OCI-LY7 (cell line): ENCODE data around the gene RNF20. TPM values are rescaled to one million over a fixed set of nuclear protein-coding genes. Genes with fewer than 3 reads are reported as not detected.

ENCODE experiments used
- BruUV-seq: library from RNA; stranded (reverse); fragments of 400-500 nt; replicated peaks from 2 replicates; lab custom pipeline; 2021; lab: Mats Ljungman, UMichigan
- CTCF ChIA-PET: fragments of 300-600 bp; sonication (Branson Sonifier 250); formaldehyde crosslinking; loops from one replicate; lab custom pipeline; 2022; ENCODE audit warnings: antibody characterized with exemption; ENCODE audit not compliant: unreplicated experiment; lab: Charles Lee
- POLR2A ChIA-PET: fragments of 300-600 bp; sonication (Branson Sonifier 250); formaldehyde crosslinking; loops from one replicate; lab custom pipeline; 2022; ENCODE audit warnings: antibody characterized with exemption; lab: Charles Lee
- DNase-seq: peaks from one replicate; pipeline ENCODE4 v3.0.0-alpha.2; 2015; ENCODE audit warnings: low spot score
- H2AFZ ChIP-seq: fragments of 200-600 bp; sonication (generic), shearing (Covaris generic); 2 replicates; pipeline ENCODE4 v1.6.1; 2014; ENCODE audit warnings: mild to moderate bottlenecking, antibody characterized with exemption, low read length, moderate library complexity
- H3K27ac ChIP-seq: fragments of 200-600 bp; sonication (generic); 2 replicates; pipeline ENCODE4 v1.5.1; 2014; ENCODE audit warnings: mixed run types, low read depth, mild to moderate bottlenecking, moderate library complexity, low read length, inconsistent platforms; ENCODE audit not compliant: poor library complexity, severe bottlenecking
- H3K36me3 ChIP-seq: fragments of 200-600 bp; sonication (generic); 2 replicates; pipeline ENCODE4 v1.6.1; 2014; ENCODE audit warnings: mild to moderate bottlenecking, antibody characterized with exemption, low read length, moderate library complexity, mixed read lengths; ENCODE audit not compliant: insufficient read depth
- H3K4me1 ChIP-seq: fragments of 200-600 bp; sonication (generic); 2 replicates; pipeline ENCODE4 v1.5.1; 2014; ENCODE audit warnings: mild to moderate bottlenecking, low read length; ENCODE audit not compliant: insufficient read depth, poor library complexity, severe bottlenecking
- H3K4me2 ChIP-seq: fragments of 200-600 bp; sonication (generic); 2 replicates; pipeline ENCODE4 v1.6.1; 2014; ENCODE audit warnings: mild to moderate bottlenecking, low read length
- H3K4me3 ChIP-seq: fragments of 200-600 bp; sonication (generic); 2 replicates; pipeline ENCODE4 v1.5.1; 2014; ENCODE audit warnings: mild to moderate bottlenecking, low read depth, low read length; ENCODE audit not compliant: poor library complexity, severe bottlenecking
- H3K79me2 ChIP-seq: fragments of 200-600 bp; sonication (generic); 2 replicates; pipeline ENCODE4 v1.6.1; 2016; ENCODE audit warnings: low read depth, mild to moderate bottlenecking, low read length, moderate library complexity, mixed read lengths; ENCODE audit not compliant: insufficient read depth
- H3K9me2 ChIP-seq: fragments of 200-600 bp; sonication (generic); 2 replicates; pipeline ENCODE4 v1.6.1; 2016; ENCODE audit warnings: mild to moderate bottlenecking, low read length, mixed read lengths; ENCODE audit not compliant: insufficient read depth
- H3K9me3 ChIP-seq: fragments of 200-600 bp; sonication (generic); 2 replicates; pipeline ENCODE4 v1.6.1; 2014; ENCODE audit warnings: mild to moderate bottlenecking, mixed run types, low read length, mixed read lengths
- H4K20me1 ChIP-seq: fragments of 200-600 bp; sonication (generic); 2 replicates; pipeline ENCODE4 v1.6.1; 2014; ENCODE audit warnings: mild to moderate bottlenecking, antibody characterized with exemption, low read length, moderate library complexity, mixed read lengths; ENCODE audit not compliant: insufficient read depth
- EZH2phosphoT487 ChIP-seq: fragments of 200-600 bp; sonication (generic); IDR thresholded peaks from 2 replicates; pipeline ENCODE4 v1.6.1; 2018; ENCODE audit warnings: low read depth, borderline replicate concordance, mild to moderate bottlenecking, mixed run types, antibody characterized with exemption, low read length, moderate library complexity, mixed read lengths
- intact Hi-C: fragments of 100-400 bp; cut with micrococcal nuclease; formaldehyde crosslinking; loops from one replicate; pipeline ENCODE4 v1.10.0; 2022; ENCODE audit not compliant: unreplicated experiment
- total RNA-seq, 2 experiments: library from RNA; depleted of rRNA in 1 of 2; stranded (reverse); fragments of >200 nt in 1 of 2; shearing (Covaris generic) in 1 of 2; gene quantifications; 2 replicates each; pipeline ENCODE4 v1.2.3, GENCODE V29; 2014 to 2022
- TF ChIP-seq, protein P1 (sequence below): fragments of 200-600 bp; sonication (generic); conservative IDR thresholded peaks from 2 replicates; pipeline ENCODE4 v1.5.1; 2014; ENCODE audit warnings: mild to moderate bottlenecking, antibody characterized with exemption, low read length, moderate library complexity, mixed read lengths

The RNF20 gene
- total RNA-seq, 2 experiments from 2014 or later, result 13.5 to 43.5 TPM

DNA sequence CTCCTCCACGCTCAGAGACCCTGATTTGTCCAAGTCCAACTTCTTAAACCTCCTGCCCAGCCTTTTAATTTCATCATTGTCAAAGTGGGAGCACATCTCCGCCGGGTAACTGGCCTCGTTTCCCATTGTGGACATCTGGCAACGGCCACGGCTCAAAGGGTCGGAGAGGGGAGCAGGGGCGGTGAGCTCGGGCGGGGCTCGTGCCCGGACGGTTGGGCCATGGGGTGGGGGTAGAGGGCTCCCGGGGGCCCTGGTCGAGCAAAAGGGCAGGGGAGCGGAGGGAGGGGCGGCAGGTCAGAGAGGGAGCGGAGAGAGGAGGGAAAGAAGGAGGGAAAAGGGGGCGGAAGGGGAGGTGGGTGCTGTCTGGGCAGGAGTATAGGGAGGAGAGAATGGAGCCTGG, 61.1 kb downstream of the RNF20 start, which contains the start of gene PPP3R2:
Gene PPP3R2, minus strand, starts transcription at position 174 of the 400 bp plus-strand sequence. Its CDS starts 48 bp downstream, at position 126.
- POLR2A ChIA-PET, result no interaction called here
- CTCF ChIA-PET, result no interaction called here
- Histone ChIP-seq H3K27ac (no peak within 1 kb of the TSS), H2AFZ (no peak within 1 kb of the TSS), H4K20me1 (no peaks in the 10 kb centered on the region), H3K9me2 (no peaks in the 10 kb centered on the region), H3K9me3 (no peaks in the 10 kb centered on the region), H3K79me2 (no peaks in the 10 kb centered on the region), H3K4me2 (no peak within 1 kb of the TSS), H3K4me1 (no peaks in the 10 kb centered on the region), H3K4me3 (no peak within 1 kb of the TSS), H3K36me3 (no peaks in the 10 kb centered on the region)
- no peak for TF ChIP-seq EZH2phosphoT487
- TF ChIP-seq, protein P1, sequence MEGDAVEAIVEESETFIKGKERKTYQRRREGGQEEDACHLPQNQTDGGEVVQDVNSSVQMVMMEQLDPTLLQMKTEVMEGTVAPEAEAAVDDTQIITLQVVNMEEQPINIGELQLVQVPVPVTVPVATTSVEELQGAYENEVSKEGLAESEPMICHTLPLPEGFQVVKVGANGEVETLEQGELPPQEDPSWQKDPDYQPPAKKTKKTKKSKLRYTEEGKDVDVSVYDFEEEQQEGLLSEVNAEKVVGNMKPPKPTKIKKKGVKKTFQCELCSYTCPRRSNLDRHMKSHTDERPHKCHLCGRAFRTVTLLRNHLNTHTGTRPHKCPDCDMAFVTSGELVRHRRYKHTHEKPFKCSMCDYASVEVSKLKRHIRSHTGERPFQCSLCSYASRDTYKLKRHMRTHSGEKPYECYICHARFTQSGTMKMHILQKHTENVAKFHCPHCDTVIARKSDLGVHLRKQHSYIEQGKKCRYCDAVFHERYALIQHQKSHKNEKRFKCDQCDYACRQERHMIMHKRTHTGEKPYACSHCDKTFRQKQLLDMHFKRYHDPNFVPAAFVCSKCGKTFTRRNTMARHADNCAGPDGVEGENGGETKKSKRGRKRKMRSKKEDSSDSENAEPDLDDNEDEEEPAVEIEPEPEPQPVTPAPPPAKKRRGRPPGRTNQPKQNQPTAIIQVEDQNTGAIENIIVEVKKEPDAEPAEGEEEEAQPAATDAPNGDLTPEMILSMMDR, result no peak
- no TSS peak for BruUV-seq
- DNase-seq, result no peak
- intact Hi-C loops, result no loop called here

DNA sequence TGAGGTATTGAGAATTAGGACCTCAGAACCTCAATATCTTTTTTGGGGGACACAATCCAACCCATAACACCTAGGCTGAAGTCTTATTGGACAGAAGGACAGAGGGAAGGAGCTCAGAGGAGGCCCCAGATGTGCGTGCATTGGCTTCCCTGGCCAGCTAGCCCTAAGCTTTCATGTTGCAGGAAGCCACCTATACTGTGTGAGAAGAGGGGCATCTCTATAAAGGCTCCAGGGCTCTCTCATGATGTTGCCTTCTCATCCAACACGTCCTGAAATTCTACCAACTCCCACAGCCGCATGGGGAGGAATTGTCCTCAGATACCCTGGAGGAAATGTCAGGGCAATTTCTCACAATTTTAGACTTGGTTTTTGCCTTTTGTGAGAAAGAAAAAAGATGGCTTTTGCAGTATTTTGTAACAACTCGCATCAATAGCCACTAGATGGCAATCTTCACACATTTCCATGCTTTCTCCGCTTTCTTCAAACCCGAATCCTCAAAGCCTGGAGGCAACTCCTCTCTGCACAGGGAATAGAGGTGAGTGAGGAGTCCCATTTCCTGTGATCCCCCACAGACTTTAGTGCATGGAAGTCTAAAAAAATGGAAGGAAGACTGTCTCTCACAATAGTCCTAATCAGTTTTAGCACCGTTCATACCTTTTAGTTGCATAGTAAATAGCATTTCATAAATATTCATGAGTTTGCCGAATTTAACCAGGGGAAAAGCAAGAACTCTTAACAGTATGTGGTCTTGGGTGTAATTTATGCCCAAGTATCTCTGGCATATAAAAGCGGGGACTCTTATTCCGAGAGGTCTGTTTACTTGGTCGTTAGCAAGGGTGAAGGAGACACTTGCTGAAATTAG, 68.5 kb downstream of the RNF20 start:
- intact Hi-C loops, result no loop called here
- CTCF ChIA-PET, result no interaction called here
- Histone ChIP-seq H3K9me2 (no peaks in the 10 kb centered on the region), H3K4me1 (no peaks in the 10 kb centered on the region), H3K79me2 (no peaks in the 10 kb centered on the region), H3K4me3 (no peak overlapping the region), H3K4me2 (peak overlapping the region; percentile 53; the same call in 1 of the 2 replicates), H3K9me3 (no peaks in the 10 kb centered on the region), H4K20me1 (no peaks in the 10 kb centered on the region), H3K36me3 (no peaks in the 10 kb centered on the region), H2AFZ (no peak overlapping the region), H3K27ac (no peak overlapping the region)
- no TSS peak for BruUV-seq
- POLR2A ChIA-PET, result interaction anchor here (0.9 kb wide), 1 partner anchor 11 kb away, joined by 3 read pairs; no protein-coding TSS in a partner anchor
- TF ChIP-seq, protein P1, result peak; percentile 87
- TF ChIP-seq EZH2phosphoT487, result no peak
- peak; percentile 34 for DNase-seq

DNA sequence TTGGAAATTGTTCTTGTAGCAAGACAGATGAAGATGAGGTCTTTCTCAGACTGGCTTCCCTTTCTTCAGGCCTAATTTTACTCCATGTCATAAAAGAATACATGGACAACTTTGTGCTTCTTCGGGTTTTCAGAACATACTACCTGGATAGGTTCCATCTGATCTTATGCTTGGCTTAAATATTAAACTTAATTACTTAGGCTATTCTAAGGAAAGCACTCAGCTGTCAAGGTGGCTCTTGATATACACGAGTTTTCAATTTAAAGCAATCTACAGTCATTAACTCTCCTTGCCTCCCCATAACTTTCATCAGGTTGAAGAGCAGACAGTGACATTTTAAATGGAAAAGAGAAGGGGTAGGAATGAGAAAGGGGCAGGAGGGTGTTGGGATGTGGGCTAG, 70.6 kb downstream of the RNF20 start:
- Histone ChIP-seq H3K9me2 (no peaks in the 10 kb centered on the region), H3K27ac (no peak overlapping the region), H3K36me3 (no peaks in the 10 kb centered on the region), H4K20me1 (no peaks in the 10 kb centered on the region), H3K4me3 (no peak overlapping the region), H2AFZ (no peak overlapping the region), H3K9me3 (no peaks in the 10 kb centered on the region), H3K79me2 (no peaks in the 10 kb centered on the region), H3K4me2 (no peak overlapping the region), H3K4me1 (no peaks in the 10 kb centered on the region)
- intact Hi-C loops, result no loop called here
- TF ChIP-seq EZH2phosphoT487, result no peak
- TF ChIP-seq, protein P1, result no peak
- ChIA-PET CTCF (no interaction called here), POLR2A (no interaction called here)
- no peak for DNase-seq
- BruUV-seq, result no TSS peak
